ENCODE measurements around the gene CNTN1.

GRCh38 chr12:41013881-41014642 lies 321.8 kb downstream of the CNTN1 start:
- TF ChIP-seq EZH2 (IDR thresholded peaks at IDR 0.05; ENCODE audit: borderline replicate concordance, low read depth, low read length, severe bottlenecking) = no peak
- no peak for TF ChIP-seq CTCF (IDR thresholded peaks at IDR 0.05; ENCODE audit: borderline replicate concordance, extremely low read depth, low read length, poor library complexity, severe bottlenecking)

Data from DND-41 (cell line).